Immature natural killer cell (primary cell): ENCODE results near the gene RHOG. TPM values are rescaled to one million over a fixed set of nuclear protein-coding genes. Genes with fewer than 3 reads are reported as not detected.
A peak's percentile ranks its signal among the peaks of the same experiment; 100 is the strongest.

Source experiments
- DNase-seq, 3 donors: peaks; one replicate each; pipeline ENCODE4 v3.0.0; 2022; ENCODE audit warnings: mixed read lengths in 1 of 3
- H3K27ac Mint-ChIP-seq, 6 donors: one replicate each; pipeline ENCODE4 v1.8.0; 2020; ENCODE audit warnings: mixed read lengths in 6 of 6, mild to moderate bottlenecking in 5 of 6, inconsistent platforms in 4 of 6, moderate library complexity in 3 of 6
- H3K27me3 Mint-ChIP-seq, 3 donors: one replicate each; pipeline ENCODE4 v1.8.0; 2020 to 2021; ENCODE audit warnings: low read depth in 3 of 3, mild to moderate bottlenecking in 3 of 3, mixed read lengths in 3 of 3, moderate library complexity in 3 of 3, inconsistent platforms in 1 of 3
- H3K36me3 Mint-ChIP-seq, 3 donors: one replicate each; pipeline ENCODE4 v1.8.0; 2020; ENCODE audit warnings: mixed read lengths in 3 of 3, inconsistent platforms in 2 of 3, mild to moderate bottlenecking in 2 of 3
- H3K4me1 Mint-ChIP-seq, 2 donors: one replicate each; pipeline ENCODE4 v1.8.0; 2020; ENCODE audit warnings: inconsistent platforms in 2 of 2, mild to moderate bottlenecking in 2 of 2, mixed read lengths in 2 of 2, moderate library complexity in 1 of 2
- H3K4me3 Mint-ChIP-seq, 5 donors: one replicate each; pipeline ENCODE4 v1.8.0; 2020; ENCODE audit warnings: mild to moderate bottlenecking in 5 of 5, mixed read lengths in 5 of 5, inconsistent platforms in 3 of 5, moderate library complexity in 3 of 5
- H3K9me3 Mint-ChIP-seq, 6 donors: one replicate each; pipeline ENCODE4 v1.8.0; 2020; ENCODE audit warnings: mild to moderate bottlenecking in 6 of 6, mixed read lengths in 6 of 6, inconsistent platforms in 4 of 6, moderate library complexity in 3 of 6
- polyA plus RNA-seq, 3 donors: library from polyadenylated mRNA; unstranded; fragments of 300-500 nt; fragmentation: Illumina TruSeq; gene quantifications; one replicate each; pipeline ENCODE4 v1.2.3, GENCODE V29; 2021

Gene RHOG
- 100 to 1,000 TPM; 167 to 292 (median 199) TPM for polyA plus RNA-seq

GRCh38 chr11:3840870-3841425 is at the start of gene RHOG:
TSS of gene RHOG (minus strand) at chr11:3840959. CDS start at chr11:3828138, 12,821 bp downstream.
- H3K36me3 Mint-ChIP-seq: no peaks in the 10 kb centered on the region
- peak; percentile 70 to 76 (median 76) for DNase-seq
- H3K27me3 Mint-ChIP-seq: peaks cover 16 to 19% (median 18%) of the 10 kb centered on the region in 3 donors
- peak within 1 kb of the TSS; percentile 88 to 97 (median 92) for H3K4me3 Mint-ChIP-seq
- peak within 1 kb of the TSS; percentile 92 to 98 (median 96) for H3K27ac Mint-ChIP-seq
- H3K9me3 Mint-ChIP-seq: no peaks in the 10 kb centered on the region
- peaks cover 52 to 53% of the 10 kb centered on the region in 2 donors for H3K4me1 Mint-ChIP-seq

GRCh38 chr11:3890014-3890413 is 49.3 kb upstream of the RHOG start:
- Mint-ChIP-seq H3K4me3 (no peak overlapping the region), H3K9me3 (no peaks in the 10 kb centered on the region), H3K27me3 (no peaks in the 10 kb centered on the region), H3K36me3 (peaks cover 0 to 5% (median 0%) of the 10 kb centered on the region in 3 donors), H3K27ac (peak overlapping the region in 5 of 6 donors; percentile 32 to 67 (median 57)), H3K4me1 (peaks cover 78 to 88% of the 10 kb centered on the region in 2 donors)
- DNase-seq: no peak

- Mint-ChIP-seq H3K27me3 (no peaks in the 10 kb centered on the region), H3K4me1 (peaks cover 77 to 89% of the 10 kb centered on the region in 2 donors), H3K4me3 (no peak overlapping the region), H3K9me3 (no peaks in the 10 kb centered on the region), H3K27ac (peak overlapping the region; percentile 0 to 77 (median 36)), H3K36me3 (peaks cover 0 to 5% (median 0%) of the 10 kb centered on the region in 3 donors)
- no peak for DNase-seq
Observed at GRCh38 chr11:3888876-3889275, 48.1 kb upstream of the RHOG start.

- peaks cover 0 to 1% (median 0%) of the 10 kb centered on the region in 3 donors for H3K27me3 Mint-ChIP-seq
- H3K27ac Mint-ChIP-seq: peak overlapping the region in 5 of 6 donors; percentile 24 to 70 (median 35)
- no peak for DNase-seq
- no peaks in the 10 kb centered on the region for H3K36me3 Mint-ChIP-seq
- no peak overlapping the region for H3K4me3 Mint-ChIP-seq
- peaks cover 74 to 88% of the 10 kb centered on the region in 2 donors for H3K4me1 Mint-ChIP-seq
- no peaks in the 10 kb centered on the region for H3K9me3 Mint-ChIP-seq
Observed at GRCh38 chr11:3886985-3887384, 46.2 kb upstream of the RHOG start.

- Mint-ChIP-seq H3K36me3 (no peaks in the 10 kb centered on the region), H3K9me3 (no peaks in the 10 kb centered on the region), H3K4me3 (no peak overlapping the region), H3K27me3 (peaks cover 0 to 1% (median 0%) of the 10 kb centered on the region in 3 donors), H3K4me1 (peaks cover 76 to 89% of the 10 kb centered on the region in 2 donors), H3K27ac (peak overlapping the region in 2 of 6 donors; percentile 9 to 49)
- no peak for DNase-seq
Observed at GRCh38 chr11:3885855-3886254, 45.1 kb upstream of the RHOG start.

- Mint-ChIP-seq H3K36me3 (no peaks in the 10 kb centered on the region), H3K4me3 (peak overlapping the region in 1 of 5 donors; percentile 64), H3K27ac (peak overlapping the region in 3 of 6 donors; percentile 9 to 66 (median 55)), H3K4me1 (peaks cover 84 to 92% of the 10 kb centered on the region in 2 donors), H3K27me3 (peaks cover 0 to 2% (median 1%) of the 10 kb centered on the region in 3 donors), H3K9me3 (no peaks in the 10 kb centered on the region)
- peak in 1 of 3 donors; percentile 27 for DNase-seq
Observed at GRCh38 chr11:3882655-3883054, 41.9 kb upstream of the RHOG start.

- Mint-ChIP-seq H3K9me3 (no peaks in the 10 kb centered on the region), H3K4me1 (peaks cover 87 to 95% of the 10 kb centered on the region in 2 donors), H3K4me3 (peak overlapping the region; percentile 55 to 73 (median 67)), H3K27ac (peak overlapping the region; percentile 83 to 95 (median 90)), H3K27me3 (peaks cover 0 to 2% (median 1%) of the 10 kb centered on the region in 3 donors), H3K36me3 (no peaks in the 10 kb centered on the region)
- no peak for DNase-seq
Observed at GRCh38 chr11:3880724-3881123, 40.0 kb upstream of the RHOG start.

GRCh38 chr11:3879967-3880542 is 39.3 kb upstream of the RHOG start:
- H3K9me3 Mint-ChIP-seq: no peaks in the 10 kb centered on the region

GRCh38 chr11:3879216-3879966 is 38.6 kb upstream of the RHOG start:
- Mint-ChIP-seq H3K36me3 (no peaks in the 10 kb centered on the region), H3K9me3 (no peaks in the 10 kb centered on the region), H3K27me3 (peaks cover 0 to 2% (median 1%) of the 10 kb centered on the region in 3 donors), H3K4me1 (peaks cover 91 to 99% of the 10 kb centered on the region in 2 donors), H3K27ac (peak overlapping the region; percentile 83 to 95 (median 90)), H3K4me3 (peak overlapping the region; percentile 9 to 73 (median 66))
- DNase-seq: no peak

More at GRCh38 chr11:3879967-3880542, 39.3 kb upstream of the RHOG start:
- Mint-ChIP-seq H3K4me3 (peak overlapping the region; percentile 55 to 73 (median 67)), H3K36me3 (no peaks in the 10 kb centered on the region), H3K27ac (peak overlapping the region; percentile 83 to 95 (median 90)), H3K4me1 (peaks cover 90 to 99% of the 10 kb centered on the region in 2 donors), H3K27me3 (peaks cover 0 to 2% (median 1%) of the 10 kb centered on the region in 3 donors)
- no peak for DNase-seq

- DNase-seq: no peak
- Mint-ChIP-seq H3K27me3 (peaks cover 0 to 2% (median 1%) of the 10 kb centered on the region in 3 donors), H3K9me3 (no peaks in the 10 kb centered on the region), H3K27ac (peak overlapping the region; percentile 71 to 95 (median 87)), H3K36me3 (no peaks in the 10 kb centered on the region), H3K4me3 (peak overlapping the region in 1 of 5 donors; percentile 3), H3K4me1 (peaks cover 90 to 98% of the 10 kb centered on the region in 2 donors)
Observed at GRCh38 chr11:3878258-3878584, 37.5 kb upstream of the RHOG start.

GRCh38 chr11:3877364-3878257 is 36.9 kb upstream of the RHOG start:
- H3K4me1 Mint-ChIP-seq: peaks cover 87 to 95% of the 10 kb centered on the region in 2 donors
- DNase-seq: no peak
- H3K4me3 Mint-ChIP-seq: peak overlapping the region in 1 of 5 donors; percentile 3
- H3K27ac Mint-ChIP-seq: peak overlapping the region; percentile 71 to 90 (median 82)
- no peaks in the 10 kb centered on the region for H3K9me3 Mint-ChIP-seq
- peaks cover 0 to 2% (median 0%) of the 10 kb centered on the region in 3 donors for H3K27me3 Mint-ChIP-seq
- no peaks in the 10 kb centered on the region for H3K36me3 Mint-ChIP-seq

- Mint-ChIP-seq H3K27ac (peak overlapping the region; percentile 29 to 83 (median 39)), H3K27me3 (peaks cover 0 to 2% (median 0%) of the 10 kb centered on the region in 3 donors), H3K4me1 (peaks cover 90 to 94% of the 10 kb centered on the region in 2 donors), H3K4me3 (no peak overlapping the region), H3K36me3 (no peaks in the 10 kb centered on the region), H3K9me3 (no peaks in the 10 kb centered on the region)
- no peak for DNase-seq
Observed at GRCh38 chr11:3876613-3877012, 35.9 kb upstream of the RHOG start.
